WERI-Rb-1 (cell line): Measurements from ENCODE around the gene CABP2.
"Not testable (repeated sequence)": the region's sequence is repeated elsewhere in the genome, so short reads cannot be mapped to it uniquely, and the experiment has no call there.

ENCODE experiments used
- DNase-seq: peaks from one replicate; pipeline ENCODE4 v3.0.0-alpha.2; 2020
- H3K27ac ChIP-seq: fragments of 250-450 bp; sonication (Bioruptor Pico); 2 replicates; pipeline ENCODE4 v1.5.1; 2020; ENCODE audit warnings: mild to moderate bottlenecking, moderate library complexity
- H3K27me3 ChIP-seq: fragments of 250-450 bp; sonication (Bioruptor Pico); 2 replicates; pipeline ENCODE4 v1.5.1; 2021; ENCODE audit warnings: mild to moderate bottlenecking, low read depth, moderate library complexity; ENCODE audit not compliant: insufficient read depth, severe bottlenecking
- H3K36me3 ChIP-seq: fragments of 250-450 bp; sonication (Bioruptor Pico); 2 replicates; pipeline ENCODE4 v1.5.1; 2020; ENCODE audit warnings: mild to moderate bottlenecking, moderate library complexity
- H3K4me3 ChIP-seq: 2 replicates; pipeline ENCODE4 v1.5.1; 2011; ENCODE audit warnings: low read depth, mild to moderate bottlenecking, control low read depth, low read length
- H3K9me3 ChIP-seq: fragments of 250-450 bp; sonication (Bioruptor Pico); 2 replicates; pipeline ENCODE4 v1.5.1; 2021; ENCODE audit warnings: mild to moderate bottlenecking, moderate library complexity; ENCODE audit not compliant: severe bottlenecking
- TF ChIP-seq, protein P1 (sequence below): IDR thresholded peaks from 2 replicates; pipeline ENCODE4 v1.5.1; 2011; ENCODE audit warnings: low read depth, mild to moderate bottlenecking, control low read depth, inconsistent platforms, low read length

CABP2 gene

DNA sequence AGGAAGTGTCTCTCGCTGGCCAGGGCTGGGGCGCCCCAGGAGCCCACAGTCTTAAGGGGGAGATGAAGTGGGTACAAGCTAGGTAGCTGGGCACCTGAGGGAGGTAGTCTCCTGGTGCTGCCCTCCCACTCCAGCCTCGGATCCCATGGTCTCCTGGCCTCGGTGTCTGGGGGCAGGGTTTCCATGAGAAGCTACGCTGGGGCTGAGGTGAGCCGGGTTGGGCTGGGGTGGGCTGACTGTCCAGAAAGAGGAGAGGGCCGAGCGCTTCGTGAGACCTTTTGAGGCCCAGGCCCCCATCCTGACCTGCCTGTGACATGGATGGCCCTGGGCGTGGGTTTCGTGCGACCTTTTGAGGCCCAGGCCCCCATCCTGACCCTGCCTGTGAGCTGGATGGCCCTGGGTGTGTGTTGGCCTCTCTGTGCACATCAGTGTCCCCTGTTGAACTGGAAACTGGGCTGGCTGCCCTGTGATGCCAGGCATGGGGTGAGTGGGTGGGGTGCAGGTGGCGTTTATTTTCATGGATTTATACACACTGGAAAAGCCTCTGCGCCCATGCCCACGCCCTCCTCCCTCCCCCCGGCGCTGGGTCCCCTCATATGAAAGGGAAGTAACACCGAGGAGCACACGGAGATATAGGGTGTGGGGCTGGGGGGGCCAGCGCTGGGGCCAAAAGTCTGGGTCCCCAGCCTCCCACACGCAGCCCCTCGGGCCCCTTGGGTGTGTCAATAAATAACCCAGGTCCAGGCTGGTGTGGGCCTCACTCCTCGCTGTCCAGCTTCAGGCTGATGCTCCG, 31.8 kb downstream of the CABP2 start:
- H3K36me3 ChIP-seq = peaks cover 76% of the 10 kb centered on the region
- TF ChIP-seq, protein P1, sequence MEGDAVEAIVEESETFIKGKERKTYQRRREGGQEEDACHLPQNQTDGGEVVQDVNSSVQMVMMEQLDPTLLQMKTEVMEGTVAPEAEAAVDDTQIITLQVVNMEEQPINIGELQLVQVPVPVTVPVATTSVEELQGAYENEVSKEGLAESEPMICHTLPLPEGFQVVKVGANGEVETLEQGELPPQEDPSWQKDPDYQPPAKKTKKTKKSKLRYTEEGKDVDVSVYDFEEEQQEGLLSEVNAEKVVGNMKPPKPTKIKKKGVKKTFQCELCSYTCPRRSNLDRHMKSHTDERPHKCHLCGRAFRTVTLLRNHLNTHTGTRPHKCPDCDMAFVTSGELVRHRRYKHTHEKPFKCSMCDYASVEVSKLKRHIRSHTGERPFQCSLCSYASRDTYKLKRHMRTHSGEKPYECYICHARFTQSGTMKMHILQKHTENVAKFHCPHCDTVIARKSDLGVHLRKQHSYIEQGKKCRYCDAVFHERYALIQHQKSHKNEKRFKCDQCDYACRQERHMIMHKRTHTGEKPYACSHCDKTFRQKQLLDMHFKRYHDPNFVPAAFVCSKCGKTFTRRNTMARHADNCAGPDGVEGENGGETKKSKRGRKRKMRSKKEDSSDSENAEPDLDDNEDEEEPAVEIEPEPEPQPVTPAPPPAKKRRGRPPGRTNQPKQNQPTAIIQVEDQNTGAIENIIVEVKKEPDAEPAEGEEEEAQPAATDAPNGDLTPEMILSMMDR = no peak
- H3K4me3 ChIP-seq = no peak overlapping the region
- H3K9me3 ChIP-seq = no peaks in the 10 kb centered on the region
- H3K27ac ChIP-seq = no peak overlapping the region
- H3K27me3 ChIP-seq = no peaks in the 10 kb centered on the region
- DNase-seq = no peak

DNA sequence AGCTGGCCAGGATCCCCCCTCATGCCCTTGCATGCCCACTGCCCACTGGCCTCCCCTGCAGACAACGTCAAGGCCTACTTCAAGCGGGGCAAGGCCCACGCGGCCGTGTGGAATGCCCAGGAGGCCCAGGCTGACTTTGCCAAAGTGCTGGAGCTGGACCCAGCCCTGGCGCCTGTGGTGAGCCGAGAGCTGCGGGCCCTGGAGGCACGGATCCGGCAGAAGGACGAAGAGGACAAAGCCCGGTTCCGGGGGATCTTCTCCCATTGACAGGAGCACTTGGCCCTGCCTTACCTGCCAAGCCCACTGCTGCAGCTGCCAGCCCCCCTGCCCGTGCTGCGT, 32.5 kb downstream of the CABP2 start:
- TF ChIP-seq, protein P1 = no peak
- Histone ChIP-seq H3K27ac (no peak overlapping the region), H3K9me3 (no peaks in the 10 kb centered on the region), H3K36me3 (peaks cover 68% of the 10 kb centered on the region), H3K27me3 (no peaks in the 10 kb centered on the region), H3K4me3 (no peak overlapping the region)
- DNase-seq = no peak

DNA sequence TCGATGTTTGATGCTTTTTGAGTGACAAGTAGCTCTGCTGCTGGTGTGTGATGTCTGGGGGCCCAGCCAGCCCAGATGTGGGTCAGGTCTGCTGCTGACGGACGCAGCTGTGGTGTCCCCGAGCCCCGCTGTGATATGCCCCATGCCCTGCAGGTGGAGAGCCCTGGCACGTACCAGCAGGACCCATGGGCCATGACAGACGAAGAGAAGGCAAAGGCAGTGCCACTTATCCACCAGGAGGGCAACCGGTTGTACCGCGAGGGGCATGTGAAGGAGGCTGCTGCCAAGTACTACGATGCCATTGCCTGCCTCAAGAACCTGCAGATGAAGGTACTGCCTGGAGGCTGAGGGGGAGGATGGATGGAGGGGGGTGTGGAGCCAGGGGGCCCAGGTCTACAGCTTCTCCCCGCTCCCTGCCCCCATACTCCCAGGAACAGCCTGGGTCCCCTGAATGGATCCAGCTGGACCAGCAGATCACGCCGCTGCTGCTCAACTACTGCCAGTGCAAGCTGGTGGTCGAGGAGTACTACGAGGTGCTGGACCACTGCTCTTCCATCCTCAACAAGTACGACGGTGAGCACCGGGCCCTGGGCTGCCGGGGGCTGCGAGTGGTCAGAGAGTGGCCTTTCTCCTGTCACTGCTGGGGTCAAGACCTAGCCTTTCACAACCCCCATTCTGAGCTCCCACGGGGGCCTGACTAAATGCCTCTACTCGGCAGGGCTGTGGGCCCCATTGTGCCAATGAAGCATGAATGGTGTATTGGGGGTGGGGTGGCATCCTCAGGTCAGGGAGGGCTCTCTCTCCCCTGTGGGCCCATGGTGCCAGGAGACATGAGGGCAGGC, 33.1 kb downstream of the CABP2 start:
- Histone ChIP-seq H3K4me3 (no peak overlapping the region), H3K27ac (no peak overlapping the region), H3K9me3 (no peaks in the 10 kb centered on the region), H3K36me3 (peaks cover 63% of the 10 kb centered on the region), H3K27me3 (no peaks in the 10 kb centered on the region)
- DNase-seq = no peak
- TF ChIP-seq, protein P1 = no peak

DNA sequence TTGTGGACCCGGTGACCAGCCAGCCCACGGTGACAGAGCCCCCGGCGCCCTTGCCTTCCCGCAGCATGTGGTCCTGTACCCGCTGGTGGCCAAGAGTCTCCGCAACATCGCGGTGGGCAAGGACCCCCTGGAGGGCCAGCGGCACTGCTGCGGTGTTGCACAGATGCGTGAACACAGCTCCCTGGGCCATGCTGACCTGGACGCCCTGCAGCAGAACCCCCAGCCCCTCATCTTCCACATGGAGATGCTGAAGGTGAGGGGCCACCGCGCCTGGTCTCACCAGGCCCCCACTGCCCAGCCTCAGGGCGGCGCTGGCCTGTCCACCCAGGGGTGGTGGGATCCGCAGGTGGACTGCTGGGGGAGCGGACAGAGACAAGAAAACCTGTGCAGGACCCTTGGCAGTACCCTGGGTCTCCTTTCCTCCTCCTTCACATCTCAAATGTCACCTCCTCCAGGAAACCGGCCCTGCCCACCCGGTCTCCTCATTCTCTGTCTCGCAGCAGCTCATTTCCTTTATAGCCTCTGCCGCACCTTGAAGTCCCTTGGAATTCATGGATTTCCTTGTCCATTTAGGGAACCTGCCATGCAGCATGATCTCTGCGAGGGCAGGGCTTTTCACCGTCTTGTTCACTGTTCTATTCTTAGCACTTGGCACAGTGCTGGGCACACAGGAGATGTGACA, 33.9 kb downstream of the CABP2 start:
- H3K27me3 ChIP-seq = no peaks in the 10 kb centered on the region
- DNase-seq = no peak
- H3K9me3 ChIP-seq = no peaks in the 10 kb centered on the region
- TF ChIP-seq, protein P1 = no peak
- H3K27ac ChIP-seq = no peak overlapping the region
- no peak overlapping the region for H3K4me3 ChIP-seq
- peaks cover 67% of the 10 kb centered on the region for H3K36me3 ChIP-seq

DNA sequence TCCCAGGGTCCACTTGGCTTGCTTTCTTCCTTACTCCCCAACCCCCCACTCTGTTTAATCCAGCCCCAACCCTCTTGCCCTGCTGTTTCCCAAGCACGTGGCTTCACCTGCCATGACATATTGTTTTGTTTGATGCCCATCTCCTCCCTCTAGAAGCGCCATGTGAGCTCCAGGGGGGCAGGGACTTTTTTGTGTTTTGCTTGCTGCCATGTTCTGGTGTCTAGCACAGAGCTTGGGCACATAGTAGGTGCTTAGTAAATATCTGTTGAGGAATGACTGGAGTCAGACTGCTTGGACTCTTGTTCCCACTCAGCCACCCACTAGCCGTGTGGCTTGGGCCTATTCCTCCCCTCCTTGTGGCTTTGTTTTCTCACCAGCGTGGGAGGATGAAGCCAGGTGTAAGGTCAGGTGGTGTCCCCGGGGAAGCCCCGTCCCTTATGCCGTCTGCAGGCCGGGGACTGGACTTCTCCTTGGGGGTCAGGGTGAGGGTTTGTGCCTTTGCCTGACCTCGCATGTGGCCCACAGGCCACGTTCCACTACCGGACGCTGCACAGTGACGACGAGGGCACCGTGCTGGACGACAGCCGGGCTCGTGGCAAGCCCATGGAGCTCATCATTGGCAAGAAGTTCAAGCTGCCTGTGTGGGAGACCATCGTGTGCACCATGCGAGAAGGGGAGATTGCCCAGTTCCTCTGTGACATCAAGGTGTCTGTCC, 36.6 kb downstream of the CABP2 start:
- Histone ChIP-seq H3K9me3 (peaks cover 5% of the 10 kb centered on the region), H3K36me3 (peaks cover 49% of the 10 kb centered on the region)

DNA sequence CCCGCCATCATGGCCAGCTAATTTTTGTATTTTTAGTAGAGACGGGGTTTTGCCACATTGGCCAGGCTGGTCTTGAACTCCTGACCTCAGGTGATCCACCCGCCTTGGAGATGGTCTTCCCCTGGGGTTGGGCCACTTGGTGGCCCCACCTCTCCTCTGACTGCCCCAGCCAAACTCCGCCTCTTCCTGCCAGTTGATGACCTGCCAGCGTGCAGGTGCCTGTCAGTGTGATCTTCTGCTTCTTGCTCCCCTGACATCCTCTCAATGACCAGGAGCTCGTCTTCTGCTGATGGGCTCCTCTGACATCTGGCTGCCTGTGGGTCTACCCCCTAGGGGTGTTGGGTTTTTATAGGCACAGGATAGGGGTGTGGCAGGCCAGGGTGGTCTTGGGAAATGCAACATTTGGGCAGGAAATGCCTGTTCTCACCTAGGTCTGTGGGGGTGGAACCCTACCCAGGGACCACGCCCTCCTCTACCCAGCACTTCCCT, 37.3 kb downstream of the CABP2 start:
- not testable (repeated sequence) for H3K27ac ChIP-seq, H3K9me3 ChIP-seq, H3K4me3 ChIP-seq, H3K27me3 ChIP-seq, DNase-seq
- peaks cover 42% of the 10 kb centered on the region for H3K36me3 ChIP-seq

More for the DNA sequence above, 36.6 kb downstream of the CABP2 start:
- no peak overlapping the region for H3K27ac ChIP-seq
- H3K4me3 ChIP-seq = no peak overlapping the region
- TF ChIP-seq, protein P1 = no peak
- DNase-seq = no peak
- H3K27me3 ChIP-seq = no peaks in the 10 kb centered on the region
